ENCODE results near the gene TEAD2. TPM values are rescaled to one million over a fixed set of nuclear protein-coding genes. Genes with fewer than 3 reads are reported as not detected.

Gene TEAD2
- polyA plus RNA-seq = 2.0 TPM in 1 of 2 replicates, not detected in the other

GRCh38 chr19:49362048-49362928, at the start of gene TEAD2:
TSS of gene TEAD2 (minus strand) at chr19:49362416. CDS start at chr19:49360075, 2,341 bp downstream.

GRCh38 chr19:49387936-49388372, 25.7 kb upstream of the TEAD2 start, which contains the start of gene KASH5:
TSS of gene KASH5 (plus strand) at chr19:49388249. CDS start at chr19:49390884, 2,635 bp downstream.

GRCh38 chr19:49363268-49364082, 1.3 kb upstream of the TEAD2 start, which contains the start of gene DKKL1:
TSS of gene DKKL1 (plus strand) at chr19:49363877. CDS start at chr19:49363999, 122 bp downstream.

GRCh38 chr19:49335071-49335783, 27.0 kb downstream of the TEAD2 start, which contains the start of gene CD37:
TSS of gene CD37 (plus strand) at chr19:49335406. CDS start at chr19:49335541, 135 bp downstream.

GRCh38 chr19:49324801-49325576, 37.2 kb downstream of the TEAD2 start, which contains the start of gene SLC6A16:
TSS of gene SLC6A16 (minus strand) at chr19:49325191. CDS start at chr19:49311347, 13,844 bp downstream.

Other genes with a start within 250 kb of the TEAD2 start
- gene LIN7B, start 248.0 kb downstream of the TEAD2 start, polyA plus RNA-seq = 34.2 and 35.7 TPM in 2 replicates
- gene C19orf73, start 243.3 kb downstream of the TEAD2 start, polyA plus RNA-seq = 4.2 TPM in 1 of 2 replicates, not detected in the other
- gene PPFIA3, start 242.9 kb downstream of the TEAD2 start, polyA plus RNA-seq = 1.2 and 9.4 TPM in 2 replicates
- not detected in 2 replicates for gene HRC, start 207.0 kb downstream of the TEAD2 start, polyA plus RNA-seq
- 0.55 and 2.0 TPM in 2 replicates for gene TRPM4, start 204.6 kb downstream of the TEAD2 start, polyA plus RNA-seq
- gene SLC6A16, start 37.2 kb downstream of the TEAD2 start, polyA plus RNA-seq = 0.69 TPM in 1 of 2 replicates, not detected in the other
- 0.86 and 9.6 TPM in 2 replicates for gene CD37, start 27.0 kb downstream of the TEAD2 start, polyA plus RNA-seq
- not detected in 2 replicates for gene DKKL1, start 1.5 kb upstream of the TEAD2 start, polyA plus RNA-seq
- not detected in 2 replicates for gene KASH5, start 25.8 kb upstream of the TEAD2 start, polyA plus RNA-seq
- gene PTH2, start 61.0 kb upstream of the TEAD2 start, polyA plus RNA-seq = not detected in 2 replicates
- gene GFY, start 63.0 kb upstream of the TEAD2 start, polyA plus RNA-seq = 0.67 TPM in 1 of 2 replicates, not detected in the other
- 3.2 and 81.0 TPM in 2 replicates for gene SLC17A7, start 79.1 kb upstream of the TEAD2 start, polyA plus RNA-seq
- 6.2 and 14.4 TPM in 2 replicates for gene PIH1D1, start 89.4 kb upstream of the TEAD2 start, polyA plus RNA-seq
- gene ALDH16A1, start 90.8 kb upstream of the TEAD2 start, polyA plus RNA-seq = 2.2 and 2.8 TPM in 2 replicates
- gene FLT3LG, start 111.8 kb upstream of the TEAD2 start, polyA plus RNA-seq = 1.0 TPM in 1 of 2 replicates, not detected in the other
- gene RPL13A, start 125.2 kb upstream of the TEAD2 start, polyA plus RNA-seq = 290 and 308 TPM in 2 replicates
- 911 and 988 TPM in 2 replicates for gene RPS11, start 134.0 kb upstream of the TEAD2 start, polyA plus RNA-seq
- gene FCGRT, start 150.2 kb upstream of the TEAD2 start, polyA plus RNA-seq = 1.3 and 1.9 TPM in 2 replicates
- gene RCN3, start 165.6 kb upstream of the TEAD2 start, polyA plus RNA-seq = not detected in 2 replicates
- gene NOSIP, start 218.1 kb upstream of the TEAD2 start, polyA plus RNA-seq = 15.2 and 19.1 TPM in 2 replicates
- gene PRRG2, start 218.9 kb upstream of the TEAD2 start, polyA plus RNA-seq = 0.17 TPM in 1 of 2 replicates, not detected in the other
- 0.06 and 0.07 TPM in 2 replicates for gene PRR12, start 228.8 kb upstream of the TEAD2 start, polyA plus RNA-seq

Measured in Purkinje cell (primary cell).